Suprapubic skin (tissue), 4 donors: Measurements from ENCODE around the gene LYZL6. TPM values are rescaled to one million over a fixed set of nuclear protein-coding genes. Genes with fewer than 3 reads are reported as not detected.
"Not testable (repeated sequence)": the region's sequence is repeated elsewhere in the genome, so short reads cannot be mapped to it uniquely, and the experiment has no call there.

Experiments used
- DNase-seq, 2 donors: peaks; one replicate each; pipeline ENCODE4 v3.0.0-alpha.2; 2019; ENCODE audit warnings: low spot score in 2 of 2
- H3K27ac ChIP-seq: fragments of 200-600 bp; sonication (generic); one replicate; pipeline ENCODE4 v1.5.1; 2019
- H3K27me3 ChIP-seq: fragments of 200-600 bp; sonication (generic); one replicate; pipeline ENCODE4 v1.5.1; 2019
- H3K36me3 ChIP-seq: fragments of 200-600 bp; sonication (generic); one replicate; pipeline ENCODE4 v1.5.1; 2019
- H3K4me1 ChIP-seq: fragments of 200-600 bp; sonication (generic); one replicate; pipeline ENCODE4 v1.5.1; 2019
- H3K4me3 ChIP-seq: fragments of 200-600 bp; sonication (generic); one replicate; pipeline ENCODE4 v1.5.1; 2019; ENCODE audit warnings: mild to moderate bottlenecking
- H3K9me3 ChIP-seq: fragments of 200-600 bp; sonication (generic); one replicate; pipeline ENCODE4 v1.5.1; 2019
- CTCF ChIP-seq, 2 donors: fragments of 200-600 bp in 1 of 2; fragments of 450-650 bp in 1 of 2; sonication (generic) in 1 of 2; IDR thresholded peaks; one replicate each; pipeline ENCODE4 v1.5.1; 2016 to 2019; ENCODE audit warnings: antibody characterized with exemption in 2 of 2, mild to moderate bottlenecking in 1 of 2, moderate library complexity in 1 of 2
- EP300 ChIP-seq: sonication (generic); formaldehyde crosslinking; IDR thresholded peaks from one replicate; pipeline ENCODE4 v1.6.1; 2017; ENCODE audit warnings: antibody characterized with exemption
- POLR2A ChIP-seq, 2 donors: fragments of 450-650 bp; IDR thresholded peaks; one replicate each; pipeline ENCODE4 v1.6.1; 2017; ENCODE audit warnings: antibody characterized with exemption in 2 of 2, mild to moderate bottlenecking in 2 of 2, moderate library complexity in 2 of 2
- POLR2AphosphoS5 ChIP-seq, 3 donors: sonication (generic); formaldehyde crosslinking; IDR thresholded peaks; one replicate each; pipeline ENCODE4 v1.6.1; 2017; ENCODE audit warnings: antibody characterized with exemption in 3 of 3
- WGBS: methylation state at CpG from one replicate; pipeline ENCODE4 v1.1.5; 2018; 5-methylcytosine and 5-hydroxymethylcytosine counted together
- total RNA-seq, 4 donors: library from RNA; depleted of rRNA; stranded (reverse); fragments of >200 nt; gene quantifications; one replicate each; pipeline ENCODE4 v1.1.0, GENCODE V29; 2016

Gene LYZL6
- total RNA-seq, 4 donors from 2014 or later: not detected

GRCh38 chr17:35948092-35948491 is 4.6 kb upstream of the LYZL6 start:
- no peak for TF ChIP-seq CTCF (IDR thresholded peaks at IDR 0.05)
- TF ChIP-seq POLR2AphosphoS5 (IDR thresholded peaks at IDR 0.05): no peak
- no peak for TF ChIP-seq POLR2A (IDR thresholded peaks at IDR 0.05)
- Histone ChIP-seq H3K4me3 (no peak overlapping the region), H3K27me3 (peaks cover 11% of the 10 kb centered on the region), H3K27ac (no peak overlapping the region), H3K9me3 (no peaks in the 10 kb centered on the region), H3K36me3 (no peaks in the 10 kb centered on the region), H3K4me1 (no peaks in the 10 kb centered on the region)
- 88% methylated on average over 7 of the region's 7 CpGs for WGBS
- no peak for DNase-seq

GRCh38 chr17:35947156-35947585 is 3.7 kb upstream of the LYZL6 start:
- H3K4me1 ChIP-seq: no peaks in the 10 kb centered on the region
- no peak overlapping the region for H3K4me3 ChIP-seq
- TF ChIP-seq CTCF (IDR thresholded peaks at IDR 0.05) (peak; percentile 11 to 68), EP300 (no peak)
- no peak for DNase-seq
- H3K9me3 ChIP-seq: no peaks in the 10 kb centered on the region
- H3K36me3 ChIP-seq: no peaks in the 10 kb centered on the region
- 37% methylated on average over 12 of the region's 12 CpGs for WGBS
- H3K27me3 ChIP-seq: peaks cover 12% of the 10 kb centered on the region
- no peak overlapping the region for H3K27ac ChIP-seq

- H3K4me3 ChIP-seq: no peak overlapping the region
- DNase-seq: no peak
- no peaks in the 10 kb centered on the region for H3K36me3 ChIP-seq
- H3K27me3 ChIP-seq: peaks cover 12% of the 10 kb centered on the region
- TF ChIP-seq POLR2AphosphoS5 (IDR thresholded peaks at IDR 0.05) (no peak), CTCF (IDR thresholded peaks at IDR 0.05) (no peak), POLR2A (IDR thresholded peaks at IDR 0.05) (no peak), EP300 (no peak)
- no peaks in the 10 kb centered on the region for H3K9me3 ChIP-seq
- H3K4me1 ChIP-seq: no peaks in the 10 kb centered on the region
- WGBS: 83% methylated on average over 4 of the region's 4 CpGs
- no peak overlapping the region for H3K27ac ChIP-seq
These were observed 638 bp upstream of the LYZL6 start for GRCh38 chr17:35944151-35944550.

GRCh38 chr17:35942588-35943186 is 826 bp downstream of the LYZL6 start:
- TF ChIP-seq POLR2A (IDR thresholded peaks at IDR 0.05) (no peak), POLR2AphosphoS5 (IDR thresholded peaks at IDR 0.05) (no peak), EP300 (no peak), CTCF (IDR thresholded peaks at IDR 0.05) (no peak)
- no peaks in the 10 kb centered on the region for H3K36me3 ChIP-seq
- H3K9me3 ChIP-seq: no peaks in the 10 kb centered on the region
- H3K27ac ChIP-seq: no peak overlapping the region
- no peaks in the 10 kb centered on the region for H3K4me1 ChIP-seq
- 57% methylated on average over 9 of the region's 9 CpGs for WGBS
- H3K4me3 ChIP-seq: no peak overlapping the region
- peaks cover 12% of the 10 kb centered on the region for H3K27me3 ChIP-seq
- no peak for DNase-seq

GRCh38 chr17:35938492-35938891 is 5.0 kb downstream of the LYZL6 start:
- not testable (repeated sequence) for H3K4me3 ChIP-seq, H3K9me3 ChIP-seq, H3K27me3 ChIP-seq, H3K4me1 ChIP-seq, DNase-seq, H3K36me3 ChIP-seq, H3K27ac ChIP-seq
- WGBS: 96% methylated on average over 3 of the region's 3 CpGs

- WGBS: 93% methylated on average over 5 of the region's 5 CpGs
- no peak for DNase-seq
- TF ChIP-seq POLR2A (IDR thresholded peaks at IDR 0.05) (no peak), EP300 (no peak), POLR2AphosphoS5 (IDR thresholded peaks at IDR 0.05) (no peak), CTCF (IDR thresholded peaks at IDR 0.05) (no peak)
- Histone ChIP-seq H3K36me3 (no peaks in the 10 kb centered on the region), H3K4me3 (no peak overlapping the region), H3K4me1 (no peaks in the 10 kb centered on the region), H3K9me3 (no peaks in the 10 kb centered on the region), H3K27me3 (no peaks in the 10 kb centered on the region), H3K27ac (no peak overlapping the region)
These were observed 7.5 kb downstream of the LYZL6 start for GRCh38 chr17:35936063-35936462.
